ENCODE results near the gene VASP.

VASP gene

GRCh38 chr19:45495178-45495577 lies 12.1 kb upstream of the VASP start:
- H3K36me3 ChIP-seq = no peaks in the 10 kb centered on the region
- no peak for TF ChIP-seq Cebpa-rat (IDR thresholded peaks at IDR 0.05)
- no peak overlapping the region for H3K9ac ChIP-seq
- no peak overlapping the region for H3K4me2 ChIP-seq
- H3K4me3 ChIP-seq = no peak overlapping the region
- H3K9me3 ChIP-seq = no peaks in the 10 kb centered on the region
- H3K27me3 ChIP-seq = peaks cover 56% of the 10 kb centered on the region
- peaks cover 35% of the 10 kb centered on the region for H4K20me1 ChIP-seq
- H3K27ac ChIP-seq = no peak overlapping the region
- H3K4me1 ChIP-seq = peaks cover 55% of the 10 kb centered on the region

GRCh38 chr19:45496349-45496953 lies 10.8 kb upstream of the VASP start:
- no peak for TF ChIP-seq Cebpa-rat (IDR thresholded peaks at IDR 0.05)
- H3K4me3 ChIP-seq = peak overlapping the region; percentile 77
- no peaks in the 10 kb centered on the region for H3K9me3 ChIP-seq
- H3K4me2 ChIP-seq = peak overlapping the region; percentile 100
- peak overlapping the region; percentile 71; the same call in 1 of the 2 replicates for H3K9ac ChIP-seq
- peaks cover 35% of the 10 kb centered on the region for H4K20me1 ChIP-seq
- peak overlapping the region; percentile 40; the same call in 1 of the 2 replicates for H3K27ac ChIP-seq
- no peaks in the 10 kb centered on the region for H3K36me3 ChIP-seq
- H3K4me1 ChIP-seq = peaks cover 55% of the 10 kb centered on the region
- peaks cover 60% of the 10 kb centered on the region for H3K27me3 ChIP-seq

- H3K4me1 ChIP-seq = peaks cover 58% of the 10 kb centered on the region
- H3K9ac ChIP-seq = no peak overlapping the region
- no peak overlapping the region for H3K27ac ChIP-seq
- H3K9me3 ChIP-seq = no peaks in the 10 kb centered on the region
- no peak overlapping the region for H3K4me3 ChIP-seq
- no peak for TF ChIP-seq Cebpa-rat (IDR thresholded peaks at IDR 0.05)
- H3K4me2 ChIP-seq = peak overlapping the region; percentile 100
- H3K36me3 ChIP-seq = no peaks in the 10 kb centered on the region
- peaks cover 60% of the 10 kb centered on the region for H3K27me3 ChIP-seq
- H4K20me1 ChIP-seq = peaks cover 35% of the 10 kb centered on the region
Observed at GRCh38 chr19:45497791-45498190, 9.5 kb upstream of the VASP start.

DNA sequence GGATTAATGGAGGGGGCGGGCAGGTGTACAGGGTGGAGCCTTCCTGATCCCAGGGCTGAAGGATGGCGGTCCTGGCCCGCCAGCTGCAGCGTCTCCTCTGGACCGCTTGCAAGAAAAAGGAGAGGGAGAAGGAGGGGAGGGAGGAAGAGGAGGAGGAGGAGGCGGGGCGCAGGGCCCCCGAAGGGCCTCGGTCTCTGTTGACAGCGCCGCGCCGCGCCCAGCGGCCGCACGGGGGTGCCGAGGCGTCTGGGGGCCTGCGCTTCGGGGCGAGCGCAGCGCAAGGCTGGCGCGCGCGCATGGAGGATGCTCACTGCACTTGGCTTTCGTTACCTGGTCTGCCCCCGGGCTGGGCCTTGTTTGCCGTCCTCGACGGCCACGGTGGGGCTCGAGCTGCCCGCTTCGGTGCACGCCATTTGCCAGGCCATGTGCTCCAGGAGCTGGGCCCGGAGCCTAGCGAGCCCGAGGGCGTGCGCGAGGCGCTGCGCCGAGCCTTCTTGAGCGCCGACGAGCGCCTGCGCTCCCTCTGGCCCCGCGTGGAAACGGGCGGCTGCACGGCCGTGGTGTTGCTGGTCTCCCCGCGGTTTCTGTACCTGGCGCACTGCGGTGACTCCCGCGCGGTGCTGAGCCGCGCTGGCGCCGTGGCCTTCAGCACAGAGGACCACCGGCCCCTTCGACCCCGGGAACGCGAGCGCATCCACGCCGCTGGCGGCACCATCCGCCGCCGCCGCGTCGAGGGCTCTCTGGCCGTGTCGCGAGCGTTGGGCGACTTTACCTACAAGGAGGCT lies 8.7 kb upstream of the VASP start, which contains the start of gene PPM1N:
PPM1N (plus strand) TSS at position 33 of the 785 bp plus-strand sequence; CDS start at position 63, 30 bp downstream.
- no peak within 1 kb of the TSS for H3K27ac ChIP-seq
- H3K4me1 ChIP-seq = peaks cover 50% of the 10 kb centered on the region
- no peaks in the 10 kb centered on the region for H3K9me3 ChIP-seq
- H3K9ac ChIP-seq = no peak within 1 kb of the TSS
- peak within 1 kb of the TSS; percentile 77 for H3K4me3 ChIP-seq
- H3K4me2 ChIP-seq = peak within 1 kb of the TSS; percentile 100
- peaks cover 35% of the 10 kb centered on the region for H4K20me1 ChIP-seq
- TF ChIP-seq Cebpa-rat (IDR thresholded peaks at IDR 0.05) = no peak
- H3K27me3 ChIP-seq = peaks cover 60% of the 10 kb centered on the region
- H3K36me3 ChIP-seq = no peaks in the 10 kb centered on the region

DNA sequence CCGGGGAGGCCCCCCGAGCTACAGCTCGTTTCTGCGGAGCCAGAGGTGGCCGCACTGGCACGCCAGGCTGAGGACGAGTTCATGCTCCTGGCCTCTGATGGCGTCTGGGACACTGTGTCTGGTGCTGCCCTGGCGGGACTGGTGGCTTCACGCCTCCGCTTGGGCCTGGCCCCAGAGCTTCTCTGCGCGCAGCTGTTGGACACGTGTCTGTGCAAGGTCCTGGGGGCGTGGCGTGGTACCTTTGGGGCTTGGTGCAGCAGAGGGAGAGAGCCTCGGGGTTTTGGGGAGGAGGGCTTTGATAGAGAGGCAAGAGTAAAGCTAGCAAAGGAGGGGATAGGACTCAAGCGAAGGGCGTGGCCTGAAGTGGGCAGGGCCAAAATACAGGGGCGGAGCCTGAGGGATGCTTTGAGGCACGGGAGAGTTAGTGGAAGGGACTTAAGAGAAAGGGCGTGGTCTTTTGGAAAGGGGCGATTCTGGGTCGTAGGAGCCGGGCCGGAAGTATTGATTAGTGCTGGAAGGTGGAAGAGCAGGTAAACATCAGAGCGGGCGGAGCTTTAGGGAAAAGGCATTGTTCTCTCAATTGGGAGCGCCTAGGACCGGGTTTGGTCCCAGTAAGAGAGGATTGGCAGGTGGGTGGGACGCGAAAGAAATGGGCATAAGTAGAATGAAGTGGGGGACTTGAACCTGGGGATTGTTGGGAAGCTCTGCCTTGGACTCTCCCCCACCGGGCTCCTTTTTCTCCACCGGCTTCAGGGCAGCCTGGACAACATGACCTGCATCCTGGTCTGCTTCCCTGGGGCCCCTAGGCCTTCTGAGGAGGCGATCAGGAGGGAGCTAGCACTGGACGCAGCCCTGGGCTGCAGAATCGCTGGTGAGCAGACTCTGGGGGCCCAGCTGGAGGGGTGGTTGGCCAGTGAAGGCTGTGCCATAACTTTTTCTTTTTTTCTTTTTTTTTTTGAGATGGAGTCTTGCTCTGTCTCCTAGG lies 7.8 kb upstream of the VASP start:
- Histone ChIP-seq H4K20me1 (peaks cover 31% of the 10 kb centered on the region), H3K36me3 (no peaks in the 10 kb centered on the region), H3K4me1 (peaks cover 45% of the 10 kb centered on the region), H3K4me3 (no peak overlapping the region), H3K27ac (no peak overlapping the region), H3K4me2 (peak overlapping the region; percentile 100), H3K27me3 (peaks cover 53% of the 10 kb centered on the region), H3K9me3 (no peaks in the 10 kb centered on the region), H3K9ac (no peak overlapping the region)
- TF ChIP-seq Cebpa-rat (IDR thresholded peaks at IDR 0.05) = no peak

- TF ChIP-seq Cebpa-rat (IDR thresholded peaks at IDR 0.05) = no peak
- peaks cover 37% of the 10 kb centered on the region for H3K27me3 ChIP-seq
- H3K4me1 ChIP-seq = peaks cover 47% of the 10 kb centered on the region
- no peak overlapping the region for H3K9ac ChIP-seq
- no peak overlapping the region for H3K4me2 ChIP-seq
- H3K27ac ChIP-seq = no peak overlapping the region
- H4K20me1 ChIP-seq = peaks cover 15% of the 10 kb centered on the region
- H3K4me3 ChIP-seq = no peak overlapping the region
- no peaks in the 10 kb centered on the region for H3K36me3 ChIP-seq
- H3K9me3 ChIP-seq = no peaks in the 10 kb centered on the region
Observed at GRCh38 chr19:45500918-45501729, 6.2 kb upstream of the VASP start.

GRCh38 chr19:45501730-45502014 lies 5.6 kb upstream of the VASP start:
- no peak for TF ChIP-seq Cebpa-rat (IDR thresholded peaks at IDR 0.05)
- H3K9ac ChIP-seq = no peak overlapping the region
- H3K36me3 ChIP-seq = no peaks in the 10 kb centered on the region
- peaks cover 31% of the 10 kb centered on the region for H3K27me3 ChIP-seq
- no peaks in the 10 kb centered on the region for H3K9me3 ChIP-seq
- H3K4me3 ChIP-seq = no peak overlapping the region
- H3K27ac ChIP-seq = no peak overlapping the region
- H3K4me1 ChIP-seq = peaks cover 46% of the 10 kb centered on the region
- H3K4me2 ChIP-seq = peak overlapping the region; percentile 29; the same call in 1 of the 2 replicates
- H4K20me1 ChIP-seq = peaks cover 10% of the 10 kb centered on the region

DNA sequence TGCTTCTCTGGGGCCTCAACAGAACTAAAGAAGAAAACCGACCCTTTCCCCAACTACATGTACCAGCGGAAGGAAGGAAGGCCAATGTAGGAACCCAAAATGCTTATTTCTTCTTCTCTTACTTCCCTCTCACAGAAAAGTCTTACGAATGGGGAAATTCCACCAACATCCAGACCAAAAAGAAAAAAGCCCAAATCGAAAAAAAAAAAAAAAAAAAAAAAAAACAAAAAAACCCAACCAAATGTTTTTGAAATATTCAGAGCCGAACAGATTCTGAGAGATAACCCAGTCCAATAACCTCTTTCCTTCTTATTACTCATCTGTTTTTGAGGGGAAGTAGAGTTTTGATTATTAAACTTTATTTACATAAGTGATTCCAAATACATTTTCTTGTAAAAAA lies 5.2 kb upstream of the VASP start:
- peak overlapping the region; percentile 29; the same call in 1 of the 2 replicates for H3K4me2 ChIP-seq
- peaks cover 30% of the 10 kb centered on the region for H3K27me3 ChIP-seq
- no peak overlapping the region for H3K4me3 ChIP-seq
- no peak overlapping the region for H3K27ac ChIP-seq
- no peaks in the 10 kb centered on the region for H3K9me3 ChIP-seq
- H3K36me3 ChIP-seq = no peaks in the 10 kb centered on the region
- H3K4me1 ChIP-seq = peaks cover 45% of the 10 kb centered on the region
- H4K20me1 ChIP-seq = peaks cover 9% of the 10 kb centered on the region
- H3K9ac ChIP-seq = no peak overlapping the region
- no peak for TF ChIP-seq Cebpa-rat (IDR thresholded peaks at IDR 0.05)

- peaks cover 17% of the 10 kb centered on the region for H3K27me3 ChIP-seq
- no peaks in the 10 kb centered on the region for H3K36me3 ChIP-seq
- no peak for TF ChIP-seq Cebpa-rat (IDR thresholded peaks at IDR 0.05)
- H3K27ac ChIP-seq = no peak overlapping the region
- H3K9ac ChIP-seq = no peak overlapping the region
- no peak overlapping the region for H3K4me2 ChIP-seq
- peaks cover 17% of the 10 kb centered on the region for H4K20me1 ChIP-seq
- peaks cover 33% of the 10 kb centered on the region for H3K4me1 ChIP-seq
- H3K9me3 ChIP-seq = no peaks in the 10 kb centered on the region
- no peak overlapping the region for H3K4me3 ChIP-seq
Observed at GRCh38 chr19:45503909-45504308, 3.4 kb upstream of the VASP start.
